H1 (cell line): ENCODE measurements around the gene IGSF11. TPM values are rescaled to one million over a fixed set of nuclear protein-coding genes. Genes with fewer than 3 reads are reported as not detected.

Source experiments
- CTCF ChIA-PET: fragments of 300-600 bp; sonication (Branson Sonifier 250); formaldehyde crosslinking; loops from one replicate; lab custom pipeline; 2021; ENCODE audit not compliant: partially characterized antibody; lab: Charles Lee
- POLR2A ChIA-PET: fragments of 300-600 bp; sonication (Branson Sonifier 250); formaldehyde crosslinking; loops from one replicate; lab custom pipeline; 2021; ENCODE audit warnings: inconsistent platforms; ENCODE audit not compliant: partially characterized antibody; lab: Charles Lee
- DNase-seq, 2 experiments: peaks; one replicate each; pipeline versions ENCODE4 v3.0.0 to v3.0.0-alpha.2; 2010 to 2022; ENCODE audit warnings: low spot score in 2 of 2, low read depth in 1 of 2, mixed read lengths in 1 of 2
- FAIRE-seq: peaks from 2 replicates; lab custom pipeline; 2011; peaks lifted over from hg19 to GRCh38; lab: Jason Lieb, UNC
- H2AFZ ChIP-seq: 2 replicates; pipeline ENCODE4 v1.8.1; 2012; ENCODE audit warnings: low read length, inconsistent platforms
- H2AK5ac ChIP-seq: 2 replicates; pipeline ENCODE4 v1.6.1; 2013; ENCODE audit warnings: low read depth, low read length
- H2BK120ac ChIP-seq: replicated peaks from 2 replicates; pipeline ENCODE3; 2013; ENCODE audit warnings: low read depth, low read length, inconsistent platforms
- H2BK12ac ChIP-seq: 2 replicates; pipeline ENCODE4 v1.6.1; 2013; ENCODE audit warnings: low read depth, low read length
- H2BK15ac ChIP-seq: 2 replicates; pipeline ENCODE4 v1.6.1; 2013; ENCODE audit warnings: low read length
- H2BK20ac ChIP-seq: 2 replicates; pipeline ENCODE4 v1.6.1; 2013; ENCODE audit warnings: low read length
- H2BK5ac ChIP-seq: 2 replicates; pipeline ENCODE4 v1.6.1; 2013; ENCODE audit warnings: low read depth, low read length
- H3K14ac ChIP-seq: 2 replicates; pipeline ENCODE4 v1.6.1; 2013; ENCODE audit warnings: inconsistent platforms; ENCODE audit not compliant: insufficient read length
- H3K18ac ChIP-seq: 2 replicates; pipeline ENCODE4 v1.6.1; 2013; ENCODE audit warnings: low read length; ENCODE audit errors: extremely low read depth
- H3K23ac ChIP-seq: 2 replicates; pipeline ENCODE4 v1.6.1; 2013; ENCODE audit warnings: inconsistent platforms; ENCODE audit not compliant: insufficient read length
- H3K23me2 ChIP-seq: 2 replicates; pipeline ENCODE4 v1.6.1; 2013; ENCODE audit warnings: low read depth, low read length
- H3K27ac ChIP-seq: 2 replicates; pipeline ENCODE4 v1.6.1; 2011; ENCODE audit warnings: low read depth, low read length, inconsistent platforms
- H3K27me3 ChIP-seq, 4 experiments: replicated peaks in 1 of 4; 1 replicate in 1 of 4; 2 replicates in 3 of 4; pipeline versions ENCODE4 v1.6.1 to v1.8.1; 2011 to 2013; ENCODE audit warnings: low read length in 3 of 4, mild to moderate bottlenecking in 3 of 4, inconsistent platforms in 2 of 4, mixed read lengths in 2 of 4, moderate library complexity in 1 of 4; ENCODE audit not compliant: control insufficient read depth in 3 of 4, insufficient read depth in 3 of 4; ENCODE audit errors: extremely low read depth in 1 of 4
- H3K36me3 ChIP-seq, 4 experiments: 2 replicates each; pipeline versions ENCODE4 v1.6.1 to v1.8.1; 2011 to 2013; ENCODE audit warnings: mild to moderate bottlenecking in 4 of 4, low read length in 3 of 4, moderate library complexity in 2 of 4, control low read depth in 1 of 4, inconsistent platforms in 1 of 4; ENCODE audit not compliant: insufficient read depth in 4 of 4, control insufficient read depth in 2 of 4
- H3K4ac ChIP-seq: replicated peaks from 2 replicates; pipeline ENCODE3; 2013; ENCODE audit warnings: low read length, low read depth, mixed read lengths, inconsistent platforms; ENCODE audit not compliant: insufficient read length
- H3K4me1 ChIP-seq, 4 experiments: replicated peaks in 1 of 4; 1 replicate in 1 of 4; 2 replicates in 3 of 4; pipeline versions ENCODE4 v1.6.1 to v1.8.1; 2011 to 2013; ENCODE audit warnings: low read length in 3 of 4, inconsistent platforms in 2 of 4, mixed read lengths in 1 of 4; ENCODE audit not compliant: insufficient read depth in 4 of 4, control insufficient read depth in 3 of 4
- H3K4me2 ChIP-seq, 2 experiments: 2 replicates each; pipeline versions ENCODE4 v1.6.1 to v1.8.1; 2011 to 2013; ENCODE audit warnings: low read depth in 2 of 2, low read length in 2 of 2, control low read depth in 1 of 2, inconsistent platforms in 1 of 2, mild to moderate bottlenecking in 1 of 2; ENCODE audit not compliant: insufficient read depth in 1 of 2
- H3K4me3 ChIP-seq, 4 experiments: fragments of 200-600, 300-600 bp in 1 of 4; sonication (generic), shearing (Covaris generic), sonication (Bioruptor Twin) in 1 of 4; 2 replicates each; pipeline versions ENCODE4 v1.5.1 to v1.8.1; 2011 to 2016; ENCODE audit warnings: low read length in 4 of 4, low read depth in 3 of 4, control low read depth in 2 of 4, inconsistent platforms in 2 of 4, mild to moderate bottlenecking in 2 of 4, mixed read lengths in 1 of 4, moderate library complexity in 1 of 4; ENCODE audit not compliant: insufficient read depth in 2 of 4; ENCODE audit errors: extremely low read depth in 1 of 4
- H3K56ac ChIP-seq: replicated peaks from 2 replicates; pipeline ENCODE3; 2013; ENCODE audit warnings: low read depth, mild to moderate bottlenecking, mixed read lengths, low read length, inconsistent platforms; ENCODE audit not compliant: insufficient read length
- H3K79me1 ChIP-seq: 2 replicates; pipeline ENCODE4 v1.6.1; 2013; ENCODE audit warnings: low read depth, low read length, control low read depth
- H3K79me2 ChIP-seq, 2 experiments: 2 replicates each; pipeline versions ENCODE4 v1.6.1 to v1.8.1; 2012 to 2013; ENCODE audit warnings: low read length in 2 of 2, mild to moderate bottlenecking in 2 of 2, inconsistent platforms in 1 of 2; ENCODE audit not compliant: insufficient read depth in 2 of 2, control insufficient read depth in 1 of 2
- H3K9ac ChIP-seq, 4 experiments: replicated peaks in 1 of 4; 1 replicate in 1 of 4; 2 replicates in 3 of 4; pipeline versions ENCODE4 v1.6.1 to v1.8.1; 2011 to 2013; ENCODE audit warnings: low read depth in 3 of 4, low read length in 3 of 4, control low read depth in 2 of 4, mild to moderate bottlenecking in 2 of 4, moderate library complexity in 2 of 4, inconsistent platforms in 1 of 4; ENCODE audit errors: extremely low read depth in 1 of 4
- H3K9me3 ChIP-seq, 2 experiments: 2 replicates each; pipeline versions ENCODE4 v1.6.1 to v1.8.1; 2012 to 2013; ENCODE audit warnings: mild to moderate bottlenecking in 2 of 2, moderate library complexity in 2 of 2, control low read depth in 1 of 2, inconsistent platforms in 1 of 2, low read depth in 1 of 2, low read length in 1 of 2, mixed read lengths in 1 of 2; ENCODE audit not compliant: insufficient read depth in 2 of 2
- H4K20me1 ChIP-seq, 2 experiments: replicated peaks in 1 of 2; 2 replicates each; pipeline versions ENCODE3 to v1.8.1; 2011 to 2013; ENCODE audit warnings: inconsistent platforms in 2 of 2, low read length in 2 of 2, mild to moderate bottlenecking in 1 of 2; ENCODE audit not compliant: insufficient read depth in 2 of 2, control insufficient read depth in 1 of 2
- H4K5ac ChIP-seq: 2 replicates; pipeline ENCODE4 v1.6.1; 2013; ENCODE audit warnings: low read length, low read depth, mixed read lengths, inconsistent platforms; ENCODE audit not compliant: insufficient read length
- H4K8ac ChIP-seq: 2 replicates; pipeline ENCODE4 v1.8.0; 2013; ENCODE audit warnings: mild to moderate bottlenecking, moderate library complexity, low read length, inconsistent platforms; ENCODE audit not compliant: insufficient read depth; ENCODE audit errors: extremely low read depth
- H4K91ac ChIP-seq: replicated peaks from 2 replicates; pipeline ENCODE3; 2013; ENCODE audit warnings: low read length, mixed read lengths, inconsistent platforms; ENCODE audit not compliant: insufficient read length
- CEBPB ChIP-seq: IDR thresholded peaks from 2 replicates; pipeline ENCODE4 v1.6.1; 2012; ENCODE audit warnings: low read depth, low read length
- CTCF ChIP-seq, 3 experiments: IDR thresholded peaks; 1 replicate in 2 of 3; 2 replicates in 1 of 3; pipeline versions ENCODE4 v1.5.1 to v1.6.1; 2011; ENCODE audit warnings: low read length in 3 of 3, mild to moderate bottlenecking in 3 of 3, inconsistent platforms in 2 of 3, low read depth in 1 of 3, moderate library complexity in 1 of 3; ENCODE audit not compliant: insufficient read depth in 1 of 3; ENCODE audit errors: control extremely low read depth in 1 of 3
- FOSL1 ChIP-seq: IDR thresholded peaks from 2 replicates; pipeline ENCODE4 v1.6.1; 2011; ENCODE audit warnings: mild to moderate bottlenecking, low read depth, low read length, moderate library complexity; ENCODE audit not compliant: insufficient read depth
- HDAC6 ChIP-seq: IDR thresholded peaks from one replicate; pipeline ENCODE4 v1.7.1; 2012; ENCODE audit warnings: low read depth, mild to moderate bottlenecking, inconsistent platforms, low read length, moderate library complexity
- POLR2AphosphoS5 ChIP-seq: IDR thresholded peaks from 2 replicates; pipeline ENCODE4 v1.6.1; 2011; ENCODE audit warnings: low read depth, low read length
- SAP30 ChIP-seq: fragments of 300-600 bp; sonication (generic); IDR thresholded peaks from 2 replicates; pipeline ENCODE4 v1.7.1; 2012; ENCODE audit warnings: low read length, moderate library complexity, mild to moderate bottlenecking, inconsistent platforms; ENCODE audit not compliant: insufficient read depth, insufficient replicate concordance
- SP1 ChIP-seq: IDR thresholded peaks from 2 replicates; pipeline ENCODE4 v1.6.1; 2011; ENCODE audit warnings: low read depth, low read length
- WGBS, 2 experiments: shearing (Covaris generic) in 1 of 2; methylation state at CpG; one replicate each; pipeline versions ENCODE4 v1.1.6 to v1.1.7; 2013 to 2015; ENCODE audit warnings: low lambda C conversion rate in 2 of 2, mixed read lengths in 2 of 2, inconsistent platforms in 1 of 2, low coverage in 1 of 2, missing lambda C conversion rate in 1 of 2; ENCODE audit not compliant: insufficient replicate concordance in 2 of 2, insufficient coverage in 1 of 2, insufficient read length in 1 of 2; ENCODE audit errors: extremely low coverage in 1 of 2, missing lambda C conversion rate in 1 of 2; 5-methylcytosine and 5-hydroxymethylcytosine counted together
- polyA plus RNA-seq, 7 experiments: library from polyadenylated mRNA; depleted of rRNA in 3 of 7; stranded (reverse) in 5 of 7; unstranded in 2 of 7; fragments of >200 nt in 5 of 7; fragments of 200-250 nt in 2 of 7; gene quantifications; 1 replicate in 5 of 7; 2 replicates in 1 of 7; 4 replicates in 1 of 7; pipeline versions ENCODE4 v1.2.1 to v1.2.3, GENCODE V29; 2011 to 2013; ENCODE audit warnings: missing spikeins in 2 of 7, mixed read lengths in 2 of 7
- total RNA-seq: library from RNA; stranded (reverse); fragmentation: NEBNext Ultra II Directional; extraction: Animal tissue kit (Norgen Biotek cat#: 25700); gene quantifications from 2 replicates; pipeline ENCODE4 v1.2.1, GENCODE V29; 2021

IGSF11 gene
- total and polyA plus RNA-seq, 2 of the 8 experiments (the other 6 are each of a cell fraction or from before 2014, with no cell fraction given): 1.1 to 4.1 TPM

DNA sequence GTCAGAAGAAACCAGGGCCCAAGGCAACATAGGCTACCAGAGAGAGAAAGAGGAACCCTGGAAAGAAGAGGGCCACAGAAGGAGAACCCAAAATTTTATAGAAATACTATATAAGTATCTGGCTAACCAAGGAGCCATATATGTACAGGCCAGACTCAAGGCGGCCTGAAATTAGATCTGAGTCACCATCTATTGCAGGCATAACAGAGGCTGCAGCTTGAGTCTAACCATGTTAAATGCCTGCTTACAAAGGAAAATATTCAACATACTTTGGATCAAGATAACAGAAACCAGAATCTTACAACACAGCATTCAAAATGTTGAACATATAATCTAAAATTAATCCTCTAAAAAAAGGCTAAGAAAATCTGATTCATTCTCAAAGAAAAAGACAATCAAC is 23.1 kb downstream of the IGSF11 start:
- H2BK5ac ChIP-seq: no peak overlapping the region
- peaks cover 3 to 9% of the 10 kb centered on the region in 2 experiments; a peak in 2 of 4 replicates for H3K9me3 ChIP-seq
- no peak overlapping the region for H4K8ac ChIP-seq
- H3K79me1 ChIP-seq: no peaks in the 10 kb centered on the region
- FAIRE-seq: no peak
- H3K4me2 ChIP-seq: no peak overlapping the region
- H3K27me3 ChIP-seq: no peaks in the 10 kb centered on the region
- H2BK120ac ChIP-seq: no peak overlapping the region
- no peak overlapping the region for H2BK12ac ChIP-seq
- H3K27ac ChIP-seq: no peak overlapping the region
- CTCF ChIA-PET: interaction anchor here (0.6 kb wide), 1 partner anchor 119 kb away, joined by 3 read pairs; no protein-coding TSS in a partner anchor
- no peaks in the 10 kb centered on the region for H3K23me2 ChIP-seq
- TF ChIP-seq POLR2AphosphoS5 (no peak), HDAC6 (no peak), SP1 (no peak), SAP30 (no peak), CEBPB (no peak), CTCF (IDR thresholded peaks at IDR 0.05; ENCODE audit: control extremely low read depth in 1 of 3, insufficient read depth in 1 of 3, low read depth in 1 of 3, low read length in 3 of 3) (no peak), FOSL1 (no peak)
- H4K20me1 ChIP-seq: no peaks in the 10 kb centered on the region
- WGBS, 2 experiments: 96% methylated on average over 1 of the region's 1 CpG; no CpG with 5 or more reads in 1 of the 2 experiments
- no peak overlapping the region for H3K18ac ChIP-seq
- no peak overlapping the region for H2BK20ac ChIP-seq
- no peak overlapping the region for H4K5ac ChIP-seq
- no peak overlapping the region for H2BK15ac ChIP-seq
- no peak overlapping the region for H2AFZ ChIP-seq
- POLR2A ChIA-PET: no interaction called here
- H3K4me1 ChIP-seq: peaks cover 0 to 4% (median 2%) of the 10 kb centered on the region in 4 experiments; a peak in 2 of 7 replicates
- H3K14ac ChIP-seq: no peak overlapping the region
- DNase-seq: no peak
- H3K23ac ChIP-seq: no peak overlapping the region
- H4K91ac ChIP-seq: no peak overlapping the region
- no peak overlapping the region for H3K4me3 ChIP-seq
- H3K4ac ChIP-seq: no peak overlapping the region
- no peaks in the 10 kb centered on the region for H3K36me3 ChIP-seq
- H3K9ac ChIP-seq: no peak overlapping the region
- H2AK5ac ChIP-seq: no peak overlapping the region
- H3K56ac ChIP-seq: no peak overlapping the region
- H3K79me2 ChIP-seq: no peaks in the 10 kb centered on the region
